Left lobe of liver (tissue), 2 donors: ENCODE measurements around the gene KCNJ18. TPM values are rescaled to one million over a fixed set of nuclear protein-coding genes. Genes with fewer than 3 reads are reported as not detected.
"Not testable (repeated sequence)": the region's sequence is repeated elsewhere in the genome, so short reads cannot be mapped to it uniquely, and the experiment has no call there.

Source experiments
- ATAC-seq: fragments of 200-7000 bp; cut with Tn5 transposase; one replicate; pipeline ENCODE4 v1.9.1; 2020; ENCODE audit warnings: mild to moderate bottlenecking, moderate library complexity
- DNase-seq: peaks from one replicate; pipeline ENCODE4 v3.0.0-alpha.2; 2020; ENCODE audit warnings: low spot score
- total RNA-seq: library from RNA; stranded (reverse); gene quantifications from one replicate; pipeline ENCODE4 v1.2.1, GENCODE V29; 2021
- donor health status: DM: no; HTN: no; CAD: no; lungs with moderate emphysema.
- donor health status: DM: no; HTN: yes; CAD: no.

KCNJ18 gene
- not detected for total RNA-seq

GRCh38 chr17:21691883-21692703, at the start of gene KCNJ18:
KCNJ18 (plus strand) TSS chr17:21692523; CDS start chr17:21702787, 10,264 bp downstream.
- not testable (repeated sequence) for ATAC-seq, DNase-seq

- not testable (repeated sequence) for ATAC-seq, DNase-seq
Observed at GRCh38 chr17:21648125-21648524, 44.2 kb upstream of the KCNJ18 start.

GRCh38 chr17:21650043-21650442, 42.3 kb upstream of the KCNJ18 start:
- ATAC-seq, DNase-seq: not testable (repeated sequence)

GRCh38 chr17:21652049-21652448, 40.3 kb upstream of the KCNJ18 start:
- not testable (repeated sequence) for ATAC-seq, DNase-seq

- DNase-seq, ATAC-seq: not testable (repeated sequence)
Observed at GRCh38 chr17:21653211-21653610, 39.1 kb upstream of the KCNJ18 start.

- ATAC-seq, DNase-seq: not testable (repeated sequence)
Observed at GRCh38 chr17:21656518-21657309, 35.6 kb upstream of the KCNJ18 start.

GRCh38 chr17:21659635-21660034, 32.7 kb upstream of the KCNJ18 start:
- ATAC-seq, DNase-seq: not testable (repeated sequence)

- DNase-seq, ATAC-seq: not testable (repeated sequence)
Observed at GRCh38 chr17:21661455-21661854, 30.9 kb upstream of the KCNJ18 start.

GRCh38 chr17:21663166-21663565, 29.2 kb upstream of the KCNJ18 start:
- DNase-seq, ATAC-seq: not testable (repeated sequence)

- ATAC-seq: peak; percentile 13
- DNase-seq: not testable (repeated sequence)
Observed at GRCh38 chr17:21663614-21664474, 28.5 kb upstream of the KCNJ18 start.

GRCh38 chr17:21665171-21665570, 27.2 kb upstream of the KCNJ18 start:
- ATAC-seq, DNase-seq: not testable (repeated sequence)

GRCh38 chr17:21665935-21666493, 26.3 kb upstream of the KCNJ18 start:
- DNase-seq, ATAC-seq: not testable (repeated sequence)

GRCh38 chr17:21666711-21667412, 25.5 kb upstream of the KCNJ18 start:
- not testable (repeated sequence) for DNase-seq

GRCh38 chr17:21667413-21668117, 24.8 kb upstream of the KCNJ18 start:
- ATAC-seq, DNase-seq: not testable (repeated sequence)

More at GRCh38 chr17:21666711-21667412, 25.5 kb upstream of the KCNJ18 start:
- not testable (repeated sequence) for ATAC-seq

- not testable (repeated sequence) for ATAC-seq, DNase-seq
Observed at GRCh38 chr17:21668118-21668488, 24.2 kb upstream of the KCNJ18 start.

GRCh38 chr17:21668746-21669508, 23.4 kb upstream of the KCNJ18 start:
- DNase-seq, ATAC-seq: not testable (repeated sequence)

GRCh38 chr17:21669616-21670360, 22.5 kb upstream of the KCNJ18 start:
- not testable (repeated sequence) for ATAC-seq, DNase-seq
